ENCODE data around the gene B3GNT4.

- TF ChIP-seq POLR2AphosphoS5 (IDR thresholded peaks at IDR 0.05; ENCODE audit: low read depth) (no peak), CTCF (IDR thresholded peaks at IDR 0.05; ENCODE audit: insufficient read depth, low read length) (no peak), GABPA (IDR thresholded peaks at IDR 0.05; ENCODE audit: low read depth) (no peak), SPI1 (IDR thresholded peaks at IDR 0.05; ENCODE audit: borderline replicate concordance, low read depth) (no peak)
- TF ChIP-seq, protein P1, sequence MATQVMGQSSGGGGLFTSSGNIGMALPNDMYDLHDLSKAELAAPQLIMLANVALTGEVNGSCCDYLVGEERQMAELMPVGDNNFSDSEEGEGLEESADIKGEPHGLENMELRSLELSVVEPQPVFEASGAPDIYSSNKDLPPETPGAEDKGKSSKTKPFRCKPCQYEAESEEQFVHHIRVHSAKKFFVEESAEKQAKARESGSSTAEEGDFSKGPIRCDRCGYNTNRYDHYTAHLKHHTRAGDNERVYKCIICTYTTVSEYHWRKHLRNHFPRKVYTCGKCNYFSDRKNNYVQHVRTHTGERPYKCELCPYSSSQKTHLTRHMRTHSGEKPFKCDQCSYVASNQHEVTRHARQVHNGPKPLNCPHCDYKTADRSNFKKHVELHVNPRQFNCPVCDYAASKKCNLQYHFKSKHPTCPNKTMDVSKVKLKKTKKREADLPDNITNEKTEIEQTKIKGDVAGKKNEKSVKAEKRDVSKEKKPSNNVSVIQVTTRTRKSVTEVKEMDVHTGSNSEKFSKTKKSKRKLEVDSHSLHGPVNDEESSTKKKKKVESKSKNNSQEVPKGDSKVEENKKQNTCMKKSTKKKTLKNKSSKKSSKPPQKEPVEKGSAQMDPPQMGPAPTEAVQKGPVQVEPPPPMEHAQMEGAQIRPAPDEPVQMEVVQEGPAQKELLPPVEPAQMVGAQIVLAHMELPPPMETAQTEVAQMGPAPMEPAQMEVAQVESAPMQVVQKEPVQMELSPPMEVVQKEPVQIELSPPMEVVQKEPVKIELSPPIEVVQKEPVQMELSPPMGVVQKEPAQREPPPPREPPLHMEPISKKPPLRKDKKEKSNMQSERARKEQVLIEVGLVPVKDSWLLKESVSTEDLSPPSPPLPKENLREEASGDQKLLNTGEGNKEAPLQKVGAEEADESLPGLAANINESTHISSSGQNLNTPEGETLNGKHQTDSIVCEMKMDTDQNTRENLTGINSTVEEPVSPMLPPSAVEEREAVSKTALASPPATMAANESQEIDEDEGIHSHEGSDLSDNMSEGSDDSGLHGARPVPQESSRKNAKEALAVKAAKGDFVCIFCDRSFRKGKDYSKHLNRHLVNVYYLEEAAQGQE (IDR thresholded peaks at IDR 0.05; ENCODE audit: insufficient replicate concordance, low read depth), result no peak
These were observed 19.0 kb upstream of the B3GNT4 start for GRCh38 chr12:122184517-122184916.
